Kidney (tissue), 14 donors: Measurements from ENCODE around the gene MFSD2A. TPM values are rescaled to one million over a fixed set of nuclear protein-coding genes. Genes with fewer than 3 reads are reported as not detected.

Source experiments
- DNase-seq, 5 donors: peaks; one replicate each; pipeline ENCODE4 v3.0.0-alpha.2; 2013 to 2020
- FAIRE-seq: peaks from 2 replicates; lab custom pipeline; 2012; peaks lifted over from hg19 to GRCh38; lab: Jason Lieb, UNC
- H3K27ac ChIP-seq, 2 donors: one replicate each; pipeline ENCODE4 v1.7.0; 2013; ENCODE audit warnings: low read depth in 2 of 2, low read length in 2 of 2, inconsistent platforms in 1 of 2
- H3K27me3 ChIP-seq: one replicate; pipeline ENCODE4 v1.7.1; 2013; ENCODE audit warnings: low read length, inconsistent platforms; ENCODE audit not compliant: control insufficient read depth, insufficient read depth
- H3K36me3 ChIP-seq, 3 donors: one replicate each; pipeline versions ENCODE4 v1.7.0 to v1.7.1; 2013; ENCODE audit warnings: low read length in 3 of 3, control low read depth in 1 of 3, inconsistent platforms in 1 of 3; ENCODE audit not compliant: insufficient read depth in 3 of 3, control insufficient read depth in 2 of 3
- H3K4me1 ChIP-seq, 3 donors: one replicate each; pipeline versions ENCODE4 v1.7.0 to v1.7.1; 2013; ENCODE audit warnings: low read length in 3 of 3, inconsistent platforms in 1 of 3, low read depth in 1 of 3; ENCODE audit not compliant: control insufficient read depth in 2 of 3, insufficient read depth in 2 of 3
- H3K4me3 ChIP-seq, 3 donors: one replicate each; pipeline versions ENCODE4 v1.7.0 to v1.8.1; 2013; ENCODE audit warnings: low read length in 3 of 3, control low read depth in 1 of 3, inconsistent platforms in 1 of 3
- H3K9ac ChIP-seq, 3 donors: one replicate each; pipeline versions ENCODE4 v1.7.0 to v1.7.1; 2013; ENCODE audit warnings: low read length in 3 of 3, control low read depth in 1 of 3, inconsistent platforms in 1 of 3
- H3K9me3 ChIP-seq, 3 donors: one replicate each; pipeline versions ENCODE4 v1.7.0 to v1.7.1; 2013; ENCODE audit warnings: low read length in 3 of 3, control low read depth in 1 of 3, inconsistent platforms in 1 of 3; ENCODE audit not compliant: control insufficient read depth in 2 of 3, insufficient read depth in 1 of 3
- CTCF ChIP-seq: IDR thresholded peaks from 3 replicates; pipeline ENCODE4 v1.5.1; 2012; ENCODE audit warnings: mild to moderate bottlenecking, moderate library complexity, borderline replicate concordance; ENCODE audit not compliant: insufficient read depth; ENCODE audit errors: extremely low read depth
- intact Hi-C: fragments of 100-400 bp; cut with DNase I; formaldehyde crosslinking; loops from one replicate; pipeline ENCODE4 v1.11.1; 2022
- polyA plus RNA-seq: library from polyadenylated mRNA; stranded (reverse); fragments of 350-450 nt; fragmentation: Illumina TruSeq; extraction: RNeasy Lipid Tissue Mini Kit (QIAGEN cat#74804); gene quantifications from one replicate; pipeline ENCODE4 v1.2.3, GENCODE V29; 2014; ENCODE audit warnings: low read depth, low replicate concordance; ENCODE audit not compliant: insufficient read depth
- total RNA-seq: library from RNA; stranded (reverse); fragmentation: NEBNext Ultra II Directional; extraction: Animal tissue kit (Norgen Biotek cat#: 25700); gene quantifications from one replicate; pipeline ENCODE4 v1.2.1, GENCODE V29; 2021
- donor health status: control.
- donor health status: control.
- donor health status: control.
- donor health status: control.
- donor health status: control.
- donor health status: DM: yes; HTN: yes; CAD: no.
- donor health status: Normal renal cell carcinoma (clear cell type).

Gene MFSD2A
- total and polyA plus RNA-seq, 2 donors from 2014 or later: 10.0 to 10.5 TPM

- no peak for FAIRE-seq
- no peak overlapping the region for H3K27ac ChIP-seq
Observed at GRCh38 chr1:39971138-39971537, 16.2 kb downstream of the MFSD2A start.

GRCh38 chr1:39973503-39974135 lies 18.7 kb downstream of the MFSD2A start:
- H3K4me1 ChIP-seq: no peaks in the 10 kb centered on the region
- H3K36me3 ChIP-seq: no peaks in the 10 kb centered on the region
- no peak overlapping the region for H3K4me3 ChIP-seq
- no peaks in the 10 kb centered on the region for H3K9me3 ChIP-seq
- DNase-seq (peak; percentile 69 to 85 (median 78)), FAIRE-seq (peak; percentile 53)
- no peak overlapping the region for H3K9ac ChIP-seq
- TF ChIP-seq CTCF: peak; percentile 98
- intact Hi-C loops: loop anchor here (5.0 to 10.0 kb wide), 2 partner anchors 49 to 156 kb away; no protein-coding TSS in a partner anchor
- H3K27me3 ChIP-seq: no peaks in the 10 kb centered on the region
- H3K27ac ChIP-seq: no peak overlapping the region

More at GRCh38 chr1:39971138-39971537, 16.2 kb downstream of the MFSD2A start:
- H3K4me1 ChIP-seq: no peaks in the 10 kb centered on the region
- no peaks in the 10 kb centered on the region for H3K36me3 ChIP-seq
- intact Hi-C loops: loop anchor here (5.0 to 10.0 kb wide), 2 partner anchors 46 to 154 kb away; no protein-coding TSS in a partner anchor
- no peaks in the 10 kb centered on the region for H3K9me3 ChIP-seq
- H3K27me3 ChIP-seq: no peaks in the 10 kb centered on the region
- H3K4me3 ChIP-seq: no peak overlapping the region
- no peak for TF ChIP-seq CTCF
- H3K9ac ChIP-seq: no peak overlapping the region
- no peak for DNase-seq

- TF ChIP-seq CTCF: no peak
- intact Hi-C loops: loop anchor here (10.0 kb wide), 1 partner anchor 52 kb away; no protein-coding TSS in a partner anchor
- no peak for FAIRE-seq
Observed at GRCh38 chr1:39976732-39977131, 21.8 kb downstream of the MFSD2A start.

GRCh38 chr1:39977202-39977601 lies 22.3 kb downstream of the MFSD2A start:
- Histone ChIP-seq H3K4me1 (no peaks in the 10 kb centered on the region), H3K27me3 (no peaks in the 10 kb centered on the region), H3K36me3 (no peaks in the 10 kb centered on the region), H3K27ac (no peak overlapping the region), H3K9ac (no peak overlapping the region), H3K4me3 (no peak overlapping the region), H3K9me3 (no peaks in the 10 kb centered on the region)
- FAIRE-seq (no peak), DNase-seq (no peak)
- intact Hi-C loops: loop anchor here (10.0 kb wide), 1 partner anchor 52 kb away; no protein-coding TSS in a partner anchor
- TF ChIP-seq CTCF: no peak

More at GRCh38 chr1:39976732-39977131, 21.8 kb downstream of the MFSD2A start:
- no peak for DNase-seq
- Histone ChIP-seq H3K4me3 (no peak overlapping the region), H3K27ac (no peak overlapping the region), H3K27me3 (no peaks in the 10 kb centered on the region), H3K9me3 (no peaks in the 10 kb centered on the region), H3K4me1 (no peaks in the 10 kb centered on the region), H3K9ac (no peak overlapping the region), H3K36me3 (no peaks in the 10 kb centered on the region)
